Superior temporal gyrus (tissue), 1 donor: ENCODE data around the gene HBS1L.

ENCODE experiments used
- DNase-seq: peaks from one replicate; pipeline ENCODE4 v3.0.0-alpha.2; 2016; ENCODE audit errors: extremely low spot score

HBS1L gene

DNA sequence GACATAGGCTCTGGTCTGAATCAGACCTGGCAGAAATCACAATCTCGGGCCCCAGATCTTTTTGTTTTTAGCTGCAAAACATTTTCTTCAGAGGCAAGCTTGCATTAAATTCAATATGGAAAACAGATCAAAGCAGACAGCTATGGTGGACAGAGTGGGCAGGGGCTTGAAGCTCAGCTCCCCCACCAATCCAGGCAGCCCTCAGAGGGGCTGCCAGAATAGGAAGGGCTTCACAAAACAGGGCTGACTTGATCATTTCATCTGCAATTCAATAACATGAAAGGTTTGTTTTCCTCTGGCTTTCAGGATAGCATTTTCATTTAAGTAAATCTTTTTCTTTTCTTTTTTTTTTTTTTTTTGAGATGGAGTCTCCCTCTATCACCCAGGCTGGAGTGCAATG is 55.5 kb downstream of the HBS1L start:
- DNase-seq, result no peak

DNA sequence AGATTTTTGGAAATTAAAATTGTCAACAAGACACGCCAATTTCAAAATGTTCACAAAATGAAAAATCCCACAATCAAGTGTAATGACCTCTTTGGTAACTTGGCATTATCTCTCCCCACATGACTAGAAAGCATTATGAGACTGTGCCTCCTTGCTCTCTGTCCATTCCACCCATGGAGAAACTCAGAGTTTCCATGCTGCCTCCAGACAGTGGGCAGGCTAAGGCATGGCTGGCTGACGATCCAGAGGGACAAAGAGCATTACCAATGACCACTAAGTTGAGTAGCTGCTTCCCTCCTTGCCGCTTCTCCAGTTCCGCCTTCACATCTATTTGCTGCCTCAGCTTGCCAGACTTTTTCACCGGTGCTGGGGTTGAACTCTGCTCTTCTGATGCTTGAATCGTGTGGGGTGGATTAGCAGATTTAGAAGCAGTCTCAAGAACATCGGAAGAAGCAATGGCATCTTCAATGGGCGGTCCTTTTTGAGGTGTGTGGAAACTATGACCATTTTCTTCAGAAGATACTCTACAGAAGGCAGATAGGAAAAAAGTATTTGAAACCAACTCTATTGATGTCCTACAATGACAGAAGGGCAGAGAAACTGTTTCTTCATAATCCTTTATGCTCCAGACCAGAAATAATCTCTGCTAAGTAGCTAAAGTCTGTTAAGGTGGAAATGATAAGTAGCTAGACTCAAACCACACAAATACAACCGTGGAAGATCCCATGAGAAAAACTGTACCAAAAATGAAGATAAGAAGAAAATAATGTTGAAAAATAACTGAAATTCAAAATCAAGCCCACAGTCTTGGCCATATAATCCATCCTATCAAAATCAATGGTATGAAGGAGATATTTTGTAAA is 57.3 kb downstream of the HBS1L start:
- DNase-seq, result no peak

DNA sequence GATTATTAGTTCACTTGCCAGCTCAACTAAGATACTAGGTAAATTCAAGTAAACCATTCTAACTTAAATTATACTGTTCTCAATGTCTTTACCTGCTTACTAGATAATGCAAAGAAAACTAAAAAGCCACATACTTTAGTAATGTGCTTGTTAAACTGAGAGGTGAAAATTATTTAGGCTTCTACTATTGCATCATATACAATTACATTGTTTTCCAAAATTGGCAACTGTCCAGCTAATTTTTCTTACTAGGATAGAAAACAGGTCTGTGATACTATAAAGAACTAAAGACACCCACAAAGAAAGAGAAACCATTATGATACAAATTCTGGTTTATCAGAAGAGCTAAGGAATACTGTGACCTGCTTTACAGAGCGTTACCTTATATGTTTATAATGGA is 59.1 kb downstream of the HBS1L start:
- DNase-seq, result no peak

DNA sequence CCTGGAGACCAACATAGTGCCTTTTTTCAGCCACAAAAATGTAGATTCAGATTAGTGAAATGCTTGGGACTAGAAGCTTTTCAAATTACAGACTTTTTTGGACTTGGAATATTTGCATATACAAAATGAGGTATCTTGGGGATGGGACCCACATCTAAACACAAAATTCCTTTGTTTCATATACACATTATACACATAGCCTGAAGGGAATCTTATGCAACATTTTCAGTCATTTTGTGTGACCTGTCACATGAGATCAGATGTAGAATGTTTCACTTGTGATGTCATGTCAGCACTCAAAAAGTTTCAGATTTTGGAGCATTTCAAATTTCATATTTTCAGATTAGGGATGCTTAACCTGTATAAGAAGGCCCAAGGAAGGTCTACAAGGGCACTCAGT is 60.2 kb downstream of the HBS1L start:
- DNase-seq, result no peak

DNA sequence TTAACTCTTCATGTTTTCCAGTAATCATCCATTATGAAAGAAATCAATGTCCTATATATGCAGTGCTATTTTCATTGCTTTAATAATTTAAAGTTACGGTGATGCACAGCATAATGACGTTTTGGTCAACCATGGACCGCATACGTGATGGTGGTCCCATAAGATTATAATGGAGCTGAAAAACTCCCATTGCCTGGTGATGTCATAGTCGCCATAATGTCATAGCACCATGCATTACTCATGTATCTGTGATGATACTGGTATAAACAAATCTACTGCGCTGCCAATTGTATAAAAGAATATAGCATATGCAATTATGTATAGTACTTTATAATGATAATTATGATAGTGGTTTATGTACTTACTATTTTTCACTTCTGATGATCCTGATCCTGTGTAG is 62.5 kb downstream of the HBS1L start:
- DNase-seq, result no peak

DNA sequence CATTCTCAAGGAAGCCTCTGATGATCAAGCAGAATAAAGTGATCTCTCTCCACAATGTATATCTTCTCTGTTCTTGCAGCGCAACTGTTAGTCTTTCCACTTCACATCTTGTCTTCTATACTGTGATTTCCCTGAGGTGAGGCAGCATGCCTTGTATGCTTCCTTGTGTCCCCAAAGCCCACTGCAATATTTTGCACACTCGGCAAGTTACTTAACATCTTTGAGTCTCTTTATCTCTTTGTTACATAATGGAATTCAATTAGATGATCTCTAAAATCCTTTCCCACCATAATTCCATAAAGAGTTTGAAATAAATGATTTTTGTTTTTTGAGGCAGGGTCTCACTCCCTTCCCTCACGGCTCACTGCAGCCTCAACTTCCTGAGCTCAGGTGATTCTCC is 64.4 kb downstream of the HBS1L start:
- no peak for DNase-seq

DNA sequence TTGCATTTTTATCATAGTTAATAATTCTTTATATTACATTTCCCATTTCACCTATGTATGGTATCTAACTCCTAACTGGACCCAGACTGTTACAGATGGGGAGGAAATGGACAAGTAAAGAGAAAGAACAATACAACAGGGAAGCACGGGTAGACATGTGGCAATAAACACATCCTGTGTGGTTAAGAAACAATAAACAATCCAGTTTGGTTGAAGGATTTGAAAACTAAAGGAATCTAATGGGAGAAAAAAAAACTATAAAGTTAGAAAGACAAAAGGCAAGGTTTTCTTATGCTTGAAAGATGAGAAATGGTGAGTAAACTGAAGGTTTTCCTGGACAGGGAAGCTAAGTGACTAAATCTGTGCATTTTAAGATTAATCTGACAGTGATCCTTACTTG is 69.8 kb downstream of the HBS1L start:
- DNase-seq, result no peak

DNA sequence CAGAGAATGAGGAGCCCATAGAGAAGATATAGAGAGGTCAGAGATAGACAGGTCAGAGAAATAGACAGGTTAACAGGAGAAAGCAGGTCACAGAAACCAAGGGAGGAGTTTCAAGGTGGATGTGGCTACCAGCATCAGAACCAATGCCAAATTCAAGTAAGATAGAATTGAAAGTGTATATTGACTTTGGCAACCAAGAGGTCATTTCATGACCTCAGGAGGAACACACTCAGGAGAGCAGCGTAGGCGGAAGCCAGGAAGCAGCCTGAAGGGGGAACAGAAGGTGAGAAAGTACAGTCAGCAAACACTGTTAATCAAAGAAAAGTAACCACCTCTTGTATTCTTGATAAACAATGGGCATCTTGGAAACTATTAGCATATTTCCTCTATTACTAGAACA is 70.8 kb downstream of the HBS1L start:
- no peak for DNase-seq

DNA sequence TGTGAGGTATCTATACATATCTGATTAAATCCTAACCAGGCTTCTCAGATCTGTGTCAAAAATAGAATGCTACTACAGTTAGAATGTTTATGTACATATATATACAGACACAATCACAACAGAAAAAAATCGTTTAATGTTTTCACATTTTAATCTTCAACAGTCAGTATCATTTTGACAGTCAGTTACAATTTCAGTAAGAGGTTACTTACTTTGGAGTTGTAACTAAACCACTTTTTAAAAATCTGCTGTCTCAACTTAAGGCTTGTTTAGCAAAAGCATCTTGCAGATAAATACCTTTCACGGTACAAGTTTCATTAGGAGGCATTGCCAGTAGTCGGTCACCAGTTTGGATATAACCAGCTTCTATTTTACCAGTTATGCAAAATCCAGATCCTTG is 72.5 kb downstream of the HBS1L start:
- no peak for DNase-seq

DNA sequence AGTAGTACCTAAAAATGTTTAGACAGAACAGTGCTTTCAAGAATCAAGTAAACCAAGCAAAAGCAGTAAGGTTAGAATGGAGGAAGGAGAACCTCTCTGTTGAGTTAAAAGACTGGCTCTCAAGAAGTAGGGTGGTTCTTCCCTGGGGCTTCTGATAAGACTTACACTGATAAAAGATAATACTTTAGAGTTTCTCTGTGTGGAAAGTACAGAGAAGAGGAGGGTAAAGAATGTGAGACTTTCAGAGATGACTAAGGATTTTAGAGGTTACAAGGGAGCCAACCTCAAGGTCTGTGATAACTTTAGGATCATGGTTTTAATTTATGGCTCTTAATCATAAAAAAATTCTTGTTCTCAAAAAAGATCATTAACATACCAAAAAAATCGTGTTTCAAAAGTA is 73.8 kb downstream of the HBS1L start:
- no peak for DNase-seq

DNA sequence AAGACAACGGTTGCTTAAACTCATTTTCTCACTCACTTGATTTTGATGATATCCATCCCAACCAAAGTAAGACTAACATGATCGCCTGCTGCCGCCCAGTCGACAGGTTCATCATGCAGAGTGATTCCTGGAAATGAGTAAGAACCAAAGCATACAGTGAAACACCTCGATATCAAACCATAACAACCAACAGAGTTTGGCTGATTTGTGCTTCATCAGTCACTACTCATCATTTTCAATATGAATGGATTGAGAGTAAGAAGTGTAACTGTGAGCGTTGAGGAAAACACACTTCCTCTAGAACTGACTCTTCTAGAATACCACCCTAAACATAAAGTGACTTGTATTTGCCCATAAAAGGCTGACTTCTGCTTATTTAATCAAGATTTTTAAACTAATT is 75.5 kb downstream of the HBS1L start:
- DNase-seq, result no peak

DNA sequence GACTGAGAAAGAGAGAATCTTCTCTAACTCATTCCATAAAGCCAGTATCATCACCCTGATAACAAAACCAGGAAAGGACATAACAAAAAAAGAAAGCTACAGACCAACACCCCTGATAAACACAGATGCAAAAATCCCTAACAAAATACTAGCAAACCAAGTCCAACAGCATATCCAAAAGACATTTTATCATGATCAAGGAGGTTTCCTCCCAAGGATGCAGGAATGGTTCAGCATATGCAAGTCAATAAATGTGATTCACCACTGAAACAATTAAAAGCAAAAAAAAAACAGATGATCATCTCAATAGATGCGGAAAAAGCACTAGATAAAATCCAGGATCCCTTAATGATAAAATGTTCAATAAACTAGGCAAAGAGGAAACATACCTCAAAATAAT is 80.3 kb downstream of the HBS1L start:
- DNase-seq, result no peak

DNA sequence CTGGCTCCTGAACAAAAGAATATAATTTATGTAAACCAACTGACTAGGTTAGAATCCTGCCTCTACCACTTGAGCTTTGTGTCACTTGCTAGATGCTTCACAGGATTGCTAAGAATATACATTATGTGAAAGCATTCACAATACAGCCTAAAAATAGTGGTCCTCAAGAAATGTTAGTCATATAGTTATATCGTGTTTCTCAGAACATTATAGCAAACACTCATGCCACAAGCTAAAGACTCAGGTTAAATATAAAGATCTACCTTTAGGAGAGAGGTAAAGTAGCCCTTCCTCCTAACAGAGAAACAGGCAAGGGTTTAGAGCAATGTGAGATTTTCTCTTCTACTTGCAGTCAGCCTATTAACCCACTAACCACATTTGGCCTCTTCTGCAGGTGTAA is 86.9 kb downstream of the HBS1L start:
- DNase-seq, result no peak

DNA sequence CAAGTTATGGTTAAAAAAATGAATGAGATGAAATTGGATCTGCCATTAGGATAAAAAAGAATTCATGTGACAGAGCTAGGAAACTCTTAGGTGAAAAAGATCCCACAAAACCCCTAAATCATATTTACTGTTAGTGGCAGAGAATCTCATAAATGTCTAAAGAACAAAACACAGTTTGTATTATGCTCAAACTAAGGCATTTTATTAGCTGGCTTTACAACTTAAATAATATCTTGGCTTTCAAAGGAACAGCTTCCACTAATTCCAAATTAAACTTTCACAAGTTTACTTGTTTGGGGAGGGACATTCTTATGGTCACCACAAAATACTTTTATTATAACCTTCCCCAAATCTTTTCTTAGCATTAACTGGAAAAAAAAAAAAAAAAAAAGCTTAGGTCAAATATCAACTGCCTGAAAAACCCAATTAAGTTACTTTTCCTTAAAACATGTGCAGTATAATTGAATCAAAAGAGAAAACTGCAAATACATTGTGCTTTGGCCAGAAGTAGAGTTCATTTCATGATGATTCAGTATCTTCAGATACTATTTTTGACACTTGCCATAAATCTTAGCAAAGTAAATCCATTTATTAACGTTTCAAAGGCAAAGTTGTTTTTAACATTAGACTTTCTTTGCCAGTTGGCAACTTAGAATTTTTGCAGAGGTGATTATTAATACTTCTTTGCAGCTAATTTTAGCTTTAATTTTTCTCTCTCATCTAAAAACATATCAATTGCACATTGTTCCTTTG is 90.0 kb downstream of the HBS1L start:
- DNase-seq, result no peak

DNA sequence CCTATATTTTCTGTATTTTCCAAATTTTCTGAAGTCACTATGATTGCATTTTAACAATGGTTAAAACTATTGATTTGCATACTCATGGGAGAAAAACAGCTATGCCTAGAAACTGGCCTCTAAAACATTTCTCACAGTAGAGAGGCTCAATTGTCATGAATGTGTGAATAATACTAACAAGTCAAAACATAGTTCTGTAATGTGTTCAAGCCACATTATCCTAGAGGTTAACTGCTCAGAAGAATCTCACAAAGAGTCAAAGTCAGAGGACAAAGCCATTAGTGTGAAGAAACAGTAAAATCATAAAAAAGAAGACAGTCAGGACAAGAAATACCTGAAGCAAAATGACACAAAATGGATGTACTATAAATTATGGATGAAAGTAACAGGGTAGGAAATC is 92.2 kb downstream of the HBS1L start:
- DNase-seq, result no peak

DNA sequence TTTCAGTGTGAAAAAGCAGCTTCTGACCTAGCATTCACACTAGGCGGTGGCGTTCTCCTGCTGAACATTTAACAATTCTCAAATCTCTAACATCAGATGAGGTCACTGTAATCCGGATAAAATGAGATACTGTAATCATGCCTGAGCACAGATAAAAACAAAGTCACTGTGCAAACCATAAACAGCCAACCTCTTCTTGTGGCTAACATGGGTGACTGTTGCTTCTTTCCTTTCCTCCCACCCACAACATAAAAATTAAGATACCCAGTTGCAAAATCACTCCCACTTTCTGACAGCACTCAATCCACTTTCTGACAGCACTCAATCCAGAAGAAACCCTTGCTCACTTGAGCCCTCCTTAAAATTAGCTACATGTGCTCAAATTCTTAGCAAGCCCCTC is 93.3 kb downstream of the HBS1L start:
- no peak for DNase-seq

DNA sequence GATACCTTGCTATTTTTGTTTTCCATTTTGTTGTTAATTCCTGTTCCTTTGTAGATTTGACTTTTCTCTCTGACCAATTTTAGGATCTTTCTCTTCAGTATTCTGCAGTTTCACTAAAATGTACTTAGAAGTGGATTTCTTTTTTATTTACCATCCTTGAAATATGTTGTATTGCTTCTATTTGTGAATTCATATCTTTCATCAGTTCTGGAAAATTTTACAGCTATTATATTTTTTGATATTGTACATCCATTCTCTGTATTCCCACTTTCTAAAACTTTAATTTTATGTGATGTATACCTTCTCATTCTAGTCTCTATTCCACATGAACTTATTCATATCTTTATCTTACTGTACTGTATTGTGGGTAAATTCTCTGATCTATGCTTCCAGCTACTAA is 95.0 kb downstream of the HBS1L start:
- DNase-seq, result no peak

DNA sequence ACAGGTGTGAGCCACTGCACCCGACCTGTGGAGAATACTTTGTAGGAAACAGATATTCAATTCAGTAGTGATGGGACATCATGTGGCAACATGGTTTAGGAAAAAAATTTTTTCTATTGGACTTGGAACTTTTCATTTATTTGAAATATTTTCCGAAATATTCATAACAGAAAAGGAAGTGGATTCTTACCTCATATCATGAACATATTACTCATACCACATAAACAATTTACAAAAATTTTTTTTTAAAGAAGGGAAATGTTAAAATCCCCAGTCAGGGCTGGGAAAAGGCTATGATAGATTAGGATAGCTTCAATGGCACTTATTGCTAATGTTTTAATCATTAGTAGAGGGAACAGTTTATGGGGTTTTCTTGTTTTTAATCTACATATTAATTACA is 97.9 kb downstream of the HBS1L start:
- DNase-seq, result no peak

DNA sequence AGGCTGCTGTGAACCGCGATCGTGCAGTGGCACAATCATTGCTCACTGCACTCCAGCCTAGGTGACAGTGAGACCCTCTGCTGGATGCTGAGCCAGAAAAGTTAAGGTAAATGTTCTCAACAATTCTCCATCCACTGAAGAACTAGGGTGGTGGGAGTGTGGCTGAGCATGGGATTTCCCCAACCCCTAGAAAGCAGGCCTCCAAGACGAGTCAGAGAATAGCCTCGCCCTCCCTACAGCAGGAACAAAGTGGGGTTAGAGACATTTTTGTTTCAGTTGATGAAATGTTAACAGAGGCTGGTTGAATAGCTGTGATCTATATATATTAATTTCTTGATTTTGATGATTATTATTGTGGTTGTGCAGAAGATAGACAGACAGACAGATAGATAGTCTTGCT is 98.6 kb downstream of the HBS1L start:
- no peak for DNase-seq

DNA sequence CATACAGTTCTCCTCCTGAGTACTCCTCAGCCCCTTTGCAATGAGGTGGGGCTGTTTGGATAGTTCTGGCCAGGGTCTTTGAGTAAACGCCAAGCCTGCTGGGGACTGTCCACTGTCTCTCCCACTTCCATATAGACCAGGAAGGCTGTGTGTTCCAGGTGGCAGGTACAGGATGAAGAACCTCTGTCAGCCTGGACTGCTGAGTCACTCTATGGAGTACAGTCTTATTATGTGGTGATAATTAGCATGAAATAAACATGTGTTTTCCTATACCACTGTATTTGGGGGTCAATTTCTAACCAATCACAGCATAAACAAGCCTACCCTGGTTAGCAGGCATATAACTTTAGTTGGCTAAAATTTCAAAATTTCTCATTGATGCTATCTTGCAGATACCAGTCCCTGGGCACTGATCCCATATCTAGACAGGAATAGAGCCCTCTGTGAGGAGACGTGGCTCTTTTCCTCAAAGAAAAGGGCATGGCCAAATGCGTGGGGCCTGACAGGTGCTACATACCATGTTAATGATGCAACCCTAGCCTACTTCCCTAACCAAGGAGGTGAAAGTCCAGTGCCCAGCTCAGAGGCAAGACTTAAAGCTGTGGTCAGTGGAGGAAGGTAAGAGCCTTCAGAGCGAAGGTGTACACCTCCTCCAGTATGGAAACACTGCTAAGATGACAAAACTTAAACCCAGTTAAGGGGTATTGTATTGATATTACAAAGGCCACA is 100.2 kb downstream of the HBS1L start:
- DNase-seq, result no peak

DNA sequence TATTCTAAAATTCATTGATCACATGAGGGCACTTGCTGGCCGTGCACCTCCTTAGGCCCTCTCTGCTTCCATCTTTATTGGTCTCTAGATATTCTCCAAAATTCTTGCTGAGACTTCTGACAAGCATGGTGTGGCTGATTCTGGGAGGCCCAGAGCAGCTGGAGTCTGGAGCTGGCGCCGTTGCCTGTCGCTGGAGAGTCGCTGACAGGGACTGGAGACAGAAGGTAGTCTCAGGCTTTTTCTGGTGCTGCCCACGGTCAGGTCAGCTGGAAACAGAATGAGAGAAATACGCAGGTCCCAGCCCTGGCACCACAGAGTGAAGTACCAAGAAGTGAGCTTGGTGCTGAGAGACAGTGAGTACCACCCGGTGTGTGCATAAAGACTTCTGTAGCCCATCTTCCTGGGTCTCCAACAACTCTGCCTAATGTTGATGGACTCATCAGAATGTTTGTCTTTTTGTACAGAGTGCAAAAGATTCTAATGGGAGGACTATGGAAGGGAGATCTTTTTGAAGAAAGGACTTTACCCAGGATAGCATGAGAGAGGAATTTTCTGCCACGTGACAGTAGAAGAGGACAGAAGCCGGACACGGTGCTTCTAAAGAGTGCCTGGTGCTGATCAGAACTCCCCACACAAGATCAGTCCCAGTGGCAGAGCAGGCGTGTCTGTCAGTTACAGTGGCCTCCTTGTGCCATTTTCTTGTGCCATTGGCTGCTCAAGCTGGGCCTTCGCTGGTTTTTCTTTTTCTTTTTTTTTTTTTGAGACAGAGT is 102.9 kb downstream of the HBS1L start:
- DNase-seq, result no peak

DNA sequence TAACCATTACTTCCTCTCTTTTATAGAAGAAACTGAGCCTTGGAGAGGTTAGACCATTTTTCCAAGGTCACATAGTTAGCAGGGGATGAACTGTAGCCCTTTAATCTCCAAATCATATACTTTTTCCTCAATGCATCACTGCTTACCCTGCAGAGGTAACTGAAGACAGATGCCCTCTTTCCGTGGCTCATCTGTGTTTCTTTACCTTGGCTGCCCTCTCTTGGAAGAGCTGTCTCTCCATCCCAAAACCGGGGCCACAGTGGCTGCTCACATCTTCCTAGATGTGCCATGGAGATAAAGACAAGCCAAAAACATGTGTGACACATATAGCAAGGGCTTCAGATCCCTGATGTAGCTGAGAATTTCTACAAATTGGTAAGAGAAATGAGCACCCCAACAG is 104.1 kb downstream of the HBS1L start:
- no peak for DNase-seq
